ENCODE results near the gene CHN2. TPM values are rescaled to one million over a fixed set of nuclear protein-coding genes. Genes with fewer than 3 reads are reported as not detected.

CHN2 gene
- total RNA-seq, 5 donors from 2014 or later (not counting 1 experiment from before 2014, with no cell fraction given): 4.5 to 9.0 (median 6.6) TPM

DNA sequence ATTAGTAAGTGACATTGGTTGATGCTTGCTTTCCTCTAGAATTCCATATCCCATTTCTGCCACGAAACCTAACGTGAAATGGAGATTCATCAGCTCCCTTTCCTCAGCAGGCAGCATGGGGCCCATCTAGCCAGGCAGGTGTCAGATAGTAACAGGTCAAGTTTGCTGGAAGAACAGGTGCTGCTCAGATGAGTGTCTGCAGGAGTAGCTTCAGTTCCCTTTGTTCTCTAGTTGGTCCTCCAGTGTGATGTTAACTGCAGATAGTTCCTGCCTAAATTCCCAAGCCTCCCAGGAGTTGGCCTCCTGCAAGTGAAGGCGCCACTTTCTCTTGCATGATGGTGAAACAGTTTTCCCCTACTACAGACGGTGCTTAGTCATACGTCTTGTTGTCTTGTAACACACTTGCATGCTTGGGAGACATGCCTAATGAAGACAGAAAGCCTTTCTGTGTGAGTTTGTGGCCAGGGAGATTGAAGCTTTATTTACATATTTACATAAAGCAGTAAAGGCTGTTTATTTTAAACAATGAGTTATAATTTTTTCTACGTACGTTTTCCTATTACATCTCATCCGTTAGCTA, 175.4 kb downstream of the CHN2 start:
- Histone ChIP-seq H3K36me3 (ENCODE audit: control insufficient read depth in 2 of 2, extremely low read depth in 1 of 2, insufficient read depth in 1 of 2, low read length in 1 of 2) (no peaks in the 10 kb centered on the region), H3K27me3 (replicated peaks in 1 of 2; ENCODE audit: control insufficient read depth in 2 of 2, extremely low read depth in 1 of 2, insufficient read depth in 2 of 2, low read length in 1 of 2) (no peaks in the 10 kb centered on the region), H3K4me1 (ENCODE audit: control insufficient read depth in 1 of 2, extremely low read depth in 1 of 2, insufficient read depth in 2 of 2, low read length in 2 of 2) (no peaks in the 10 kb centered on the region), H3K9me3 (no peaks in the 10 kb centered on the region), H3K4me3 (ENCODE audit: control insufficient read depth in 1 of 2, extremely low read depth in 1 of 2, low read length in 1 of 2) (no peak overlapping the region), H3K27ac (ENCODE audit: low read length) (no peak overlapping the region)
- no peak overlapping the region for H3K27ac Mint-ChIP-seq
- H3K36me3 Mint-ChIP-seq: no peaks in the 10 kb centered on the region
- WGBS (ENCODE audit: insufficient coverage): 100% methylated on average over 1 of the region's 8 CpGs
- DNase-seq: no peak
- ATAC-seq (replicated peaks in 1 of 4): no peak
- H3K9me3 Mint-ChIP-seq: no peaks in the 10 kb centered on the region
- H3K4me3 Mint-ChIP-seq: no peak overlapping the region
- POLR2A ChIA-PET: no interaction called here
- CTCF ChIA-PET: no interaction called here
- H3K27me3 Mint-ChIP-seq: no peaks in the 10 kb centered on the region
- H3K4me1 Mint-ChIP-seq: no peaks in the 10 kb centered on the region

- ATAC-seq (replicated peaks in 1 of 4) (no peak), DNase-seq (no peak)
- Histone ChIP-seq H3K9me3 (no peaks in the 10 kb centered on the region), H3K4me3 (ENCODE audit: control insufficient read depth in 1 of 2, extremely low read depth in 1 of 2, low read length in 1 of 2) (no peak overlapping the region), H3K36me3 (ENCODE audit: control insufficient read depth in 2 of 2, extremely low read depth in 1 of 2, insufficient read depth in 1 of 2, low read length in 1 of 2) (no peaks in the 10 kb centered on the region), H3K27me3 (replicated peaks in 1 of 2; ENCODE audit: control insufficient read depth in 2 of 2, extremely low read depth in 1 of 2, insufficient read depth in 2 of 2, low read length in 1 of 2) (no peaks in the 10 kb centered on the region), H3K27ac (ENCODE audit: low read length) (no peak overlapping the region), H3K4me1 (ENCODE audit: control insufficient read depth in 1 of 2, extremely low read depth in 1 of 2, insufficient read depth in 2 of 2, low read length in 2 of 2) (no peaks in the 10 kb centered on the region)
- 77% methylated on average over 3 of the region's 6 CpGs for WGBS (ENCODE audit: insufficient coverage)
- Mint-ChIP-seq H3K27ac (no peak overlapping the region), H3K36me3 (no peaks in the 10 kb centered on the region), H3K4me3 (no peak overlapping the region), H3K9me3 (no peaks in the 10 kb centered on the region), H3K4me1 (no peaks in the 10 kb centered on the region), H3K27me3 (no peaks in the 10 kb centered on the region)
- ChIA-PET POLR2A (no interaction called here), CTCF (no interaction called here)
Measured at GRCh38 chr7:29370531-29371314, 176.1 kb downstream of the CHN2 start.

GRCh38 chr7:29371472-29371871, 176.9 kb downstream of the CHN2 start:
- H3K36me3 ChIP-seq (ENCODE audit: control insufficient read depth in 2 of 2, extremely low read depth in 1 of 2, insufficient read depth in 1 of 2, low read length in 1 of 2): no peaks in the 10 kb centered on the region
- H3K9me3 ChIP-seq: no peaks in the 10 kb centered on the region
- H3K27me3 ChIP-seq (replicated peaks in 1 of 2; ENCODE audit: control insufficient read depth in 2 of 2, extremely low read depth in 1 of 2, insufficient read depth in 2 of 2, low read length in 1 of 2): no peaks in the 10 kb centered on the region
- H3K4me1 ChIP-seq (ENCODE audit: control insufficient read depth in 1 of 2, extremely low read depth in 1 of 2, insufficient read depth in 2 of 2, low read length in 2 of 2): no peaks in the 10 kb centered on the region
- CTCF ChIA-PET: no interaction called here
- POLR2A ChIA-PET: no interaction called here
- no peak overlapping the region for H3K4me3 Mint-ChIP-seq
- H3K27me3 Mint-ChIP-seq: no peaks in the 10 kb centered on the region
- no peak overlapping the region for H3K27ac ChIP-seq (ENCODE audit: low read length)
- DNase-seq: no peak
- no peak overlapping the region for H3K27ac Mint-ChIP-seq
- ATAC-seq (replicated peaks in 1 of 4): no peak
- no peaks in the 10 kb centered on the region for H3K4me1 Mint-ChIP-seq
- 86% methylated on average over 2 of the region's 3 CpGs for WGBS (ENCODE audit: insufficient coverage)
- H3K4me3 ChIP-seq (ENCODE audit: control insufficient read depth in 1 of 2, extremely low read depth in 1 of 2, low read length in 1 of 2): no peak overlapping the region
- no peaks in the 10 kb centered on the region for H3K36me3 Mint-ChIP-seq
- no peaks in the 10 kb centered on the region for H3K9me3 Mint-ChIP-seq

DNA sequence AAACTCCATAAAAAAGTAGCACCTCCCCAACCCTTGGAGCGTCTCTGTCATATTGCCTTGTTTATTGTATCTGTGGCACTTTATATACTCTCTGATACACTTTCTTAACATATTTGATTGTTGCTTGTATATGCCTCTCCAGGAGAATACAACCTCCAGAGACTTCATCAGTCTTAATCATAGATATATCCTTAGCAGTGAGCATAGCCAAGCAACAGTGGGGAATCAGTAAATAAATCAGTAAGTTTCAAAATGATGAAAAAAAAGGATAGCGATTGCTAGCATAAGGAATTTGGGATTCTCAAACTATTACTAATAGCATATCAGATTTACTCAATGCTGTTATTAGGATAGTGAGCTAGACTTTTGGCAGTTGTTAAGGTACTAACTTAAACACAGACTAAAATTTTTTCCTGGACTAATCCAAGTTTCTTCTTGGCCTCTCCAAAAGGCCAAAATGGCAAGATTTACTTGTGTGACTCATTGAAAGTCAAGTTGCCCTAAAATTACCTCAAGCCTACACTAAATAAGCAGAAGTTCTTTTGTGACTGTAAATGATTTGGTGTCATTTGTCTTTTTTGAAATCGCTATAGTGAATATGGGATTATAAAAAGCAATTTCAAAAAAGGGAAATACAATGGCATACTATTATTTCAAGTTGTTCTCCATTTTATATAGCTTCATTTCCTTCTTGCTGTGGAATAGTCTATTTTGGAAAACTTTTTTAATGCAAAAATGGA, 177.9 kb downstream of the CHN2 start:
- Mint-ChIP-seq H3K4me3 (no peak overlapping the region), H3K36me3 (no peaks in the 10 kb centered on the region), H3K9me3 (no peaks in the 10 kb centered on the region), H3K27ac (no peak overlapping the region), H3K27me3 (no peaks in the 10 kb centered on the region), H3K4me1 (no peaks in the 10 kb centered on the region)
- no peak overlapping the region for H3K4me3 ChIP-seq (ENCODE audit: control insufficient read depth in 1 of 2, extremely low read depth in 1 of 2, low read length in 1 of 2)
- H3K27me3 ChIP-seq (replicated peaks in 1 of 2; ENCODE audit: control insufficient read depth in 2 of 2, extremely low read depth in 1 of 2, insufficient read depth in 2 of 2, low read length in 1 of 2): no peaks in the 10 kb centered on the region
- no CpG with 5 or more reads among the region's 3 CpGs for WGBS (ENCODE audit: insufficient coverage)
- H3K9me3 ChIP-seq: no peaks in the 10 kb centered on the region
- H3K4me1 ChIP-seq (ENCODE audit: control insufficient read depth in 1 of 2, extremely low read depth in 1 of 2, insufficient read depth in 2 of 2, low read length in 2 of 2): no peaks in the 10 kb centered on the region
- CTCF ChIA-PET: interaction anchor here in 1 of 2 donors (0.7 kb wide), 1 partner anchor 95 kb away, joined by 4 read pairs; no protein-coding TSS in a partner anchor
- ATAC-seq (replicated peaks in 1 of 4) (no peak), DNase-seq (no peak)
- H3K36me3 ChIP-seq (ENCODE audit: control insufficient read depth in 2 of 2, extremely low read depth in 1 of 2, insufficient read depth in 1 of 2, low read length in 1 of 2): no peaks in the 10 kb centered on the region
- POLR2A ChIA-PET: no interaction called here
- H3K27ac ChIP-seq (ENCODE audit: low read length): no peak overlapping the region

DNA sequence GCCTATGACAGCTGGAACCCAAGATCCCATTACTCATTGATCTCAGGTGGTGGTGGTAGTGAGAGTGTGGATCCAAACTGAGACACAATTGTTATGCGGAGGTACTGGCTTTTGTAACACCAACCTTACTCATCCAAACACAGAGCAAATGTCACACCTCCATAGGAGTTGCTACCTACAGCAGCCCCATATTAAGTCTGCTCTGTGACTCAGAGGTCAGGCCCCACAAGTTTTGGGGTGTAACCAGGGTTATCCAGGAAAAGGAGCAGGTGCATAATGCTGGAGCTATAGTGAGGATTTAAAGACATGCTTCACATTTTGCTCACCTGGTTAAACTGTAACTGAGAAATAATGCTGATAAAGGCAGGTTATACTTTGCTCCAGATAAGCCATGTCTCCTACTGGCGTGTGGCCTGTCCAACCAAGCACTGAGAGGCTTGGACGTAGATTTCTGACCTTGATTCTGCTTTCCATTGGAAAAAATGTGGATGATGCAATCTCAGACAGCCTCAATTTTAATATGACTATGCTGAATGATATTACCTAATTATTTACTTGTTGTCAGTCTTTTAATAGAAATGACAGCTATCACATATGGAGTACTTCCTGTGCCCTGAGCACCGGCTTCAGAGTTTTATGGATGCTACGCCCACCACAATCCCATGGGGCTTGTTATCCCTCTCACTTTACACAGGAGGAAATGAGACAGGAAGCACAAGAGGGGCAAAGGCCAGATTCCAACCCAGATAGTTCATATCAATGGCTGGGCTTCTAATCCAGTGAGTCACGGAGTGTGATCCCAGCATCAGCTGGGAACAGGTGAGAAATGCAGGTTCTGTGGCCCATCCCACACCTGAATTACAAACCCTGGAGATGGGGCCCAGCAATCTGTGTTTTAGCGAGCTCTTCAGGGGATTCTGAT, 181.3 kb downstream of the CHN2 start:
- H3K27me3 Mint-ChIP-seq: peaks cover 0 to 7% of the 10 kb centered on the region in 2 donors
- 94% methylated on average over 2 of the region's 7 CpGs for WGBS (ENCODE audit: insufficient coverage)
- no peaks in the 10 kb centered on the region for H3K36me3 ChIP-seq (ENCODE audit: control insufficient read depth in 2 of 2, extremely low read depth in 1 of 2, insufficient read depth in 1 of 2, low read length in 1 of 2)
- H3K27ac ChIP-seq (ENCODE audit: low read length): no peak overlapping the region
- H3K9me3 ChIP-seq: no peaks in the 10 kb centered on the region
- no peak overlapping the region for H3K27ac Mint-ChIP-seq
- no peak for ATAC-seq (replicated peaks in 1 of 4)
- ChIA-PET CTCF (no interaction called here), POLR2A (no interaction called here)
- no peak overlapping the region for H3K4me3 ChIP-seq (ENCODE audit: control insufficient read depth in 1 of 2, extremely low read depth in 1 of 2, low read length in 1 of 2)
- no peaks in the 10 kb centered on the region for H3K9me3 Mint-ChIP-seq
- no peak overlapping the region for H3K4me3 Mint-ChIP-seq
- H3K4me1 Mint-ChIP-seq: no peaks in the 10 kb centered on the region
- DNase-seq: no peak
- H3K27me3 ChIP-seq (replicated peaks in 1 of 2; ENCODE audit: control insufficient read depth in 2 of 2, extremely low read depth in 1 of 2, insufficient read depth in 2 of 2, low read length in 1 of 2): no peaks in the 10 kb centered on the region
- no peaks in the 10 kb centered on the region for H3K36me3 Mint-ChIP-seq
- H3K4me1 ChIP-seq (ENCODE audit: control insufficient read depth in 1 of 2, extremely low read depth in 1 of 2, insufficient read depth in 2 of 2, low read length in 2 of 2): no peaks in the 10 kb centered on the region

GRCh38 chr7:29377718-29378117, 183.1 kb downstream of the CHN2 start:
- ChIA-PET CTCF (interaction anchor here in 1 of 2 donors (0.5 to 0.6 kb wide), 2 partner anchors 108 to 462 kb away, joined by 4 to 6 read pairs; no protein-coding TSS in a partner anchor), POLR2A (no interaction called here)
- no peak for ATAC-seq (replicated peaks in 1 of 4)
- Histone ChIP-seq H3K27me3 (replicated peaks in 1 of 2; ENCODE audit: control insufficient read depth in 2 of 2, extremely low read depth in 1 of 2, insufficient read depth in 2 of 2, low read length in 1 of 2) (no peaks in the 10 kb centered on the region), H3K4me1 (ENCODE audit: control insufficient read depth in 1 of 2, extremely low read depth in 1 of 2, insufficient read depth in 2 of 2, low read length in 2 of 2) (no peaks in the 10 kb centered on the region), H3K9me3 (no peaks in the 10 kb centered on the region), H3K27ac (ENCODE audit: low read length) (no peak overlapping the region), H3K36me3 (ENCODE audit: control insufficient read depth in 2 of 2, extremely low read depth in 1 of 2, insufficient read depth in 1 of 2, low read length in 1 of 2) (no peaks in the 10 kb centered on the region), H3K4me3 (ENCODE audit: control insufficient read depth in 1 of 2, extremely low read depth in 1 of 2, low read length in 1 of 2) (no peak overlapping the region)
- Mint-ChIP-seq H3K4me1 (no peaks in the 10 kb centered on the region), H3K27me3 (peaks cover 0 to 7% of the 10 kb centered on the region in 2 donors), H3K36me3 (no peaks in the 10 kb centered on the region), H3K9me3 (no peaks in the 10 kb centered on the region), H3K4me3 (no peak overlapping the region), H3K27ac (no peak overlapping the region)
- DNase-seq: no peak
- WGBS (ENCODE audit: insufficient coverage): 92% methylated on average over 2 of the region's 4 CpGs

All from T-cell (primary cell).